Glutamatergic neuron (in vitro differentiated cells): ENCODE measurements around the gene CHRNA1. TPM values are rescaled to one million over a fixed set of nuclear protein-coding genes. Genes with fewer than 3 reads are reported as not detected.

Experiments
- DNase-seq: peaks from one replicate; pipeline ENCODE4 v3.0.0; 2022
- H3K27ac Mint-ChIP-seq: one replicate; pipeline ENCODE4 v1.8.0; 2020; ENCODE audit warnings: mild to moderate bottlenecking, mixed read lengths, inconsistent platforms; ENCODE audit not compliant: unreplicated experiment
- H3K27me3 Mint-ChIP-seq: one replicate; pipeline ENCODE4 v1.8.0; 2020; ENCODE audit warnings: mild to moderate bottlenecking, moderate library complexity, mixed read lengths, inconsistent platforms; ENCODE audit not compliant: unreplicated experiment
- H3K36me3 Mint-ChIP-seq: one replicate; pipeline ENCODE4 v1.8.0; 2020; ENCODE audit warnings: mild to moderate bottlenecking, mixed read lengths, inconsistent platforms; ENCODE audit not compliant: unreplicated experiment
- H3K4me1 Mint-ChIP-seq: one replicate; pipeline ENCODE4 v1.8.0; 2020; ENCODE audit warnings: mild to moderate bottlenecking, low read depth, mixed read lengths, inconsistent platforms; ENCODE audit not compliant: unreplicated experiment
- H3K4me3 Mint-ChIP-seq: one replicate; pipeline ENCODE4 v1.8.0; 2020; ENCODE audit warnings: mild to moderate bottlenecking, mixed read lengths, inconsistent platforms; ENCODE audit not compliant: unreplicated experiment
- H3K9me3 Mint-ChIP-seq: one replicate; pipeline ENCODE4 v1.8.0; 2020; ENCODE audit warnings: mild to moderate bottlenecking, moderate library complexity, mixed read lengths, inconsistent platforms; ENCODE audit not compliant: unreplicated experiment
- CTCF ChIP-seq: fragments of 200-600 bp; sonication (generic); IDR thresholded peaks from one replicate; pipeline ENCODE4 v1.5.0; 2021; ENCODE audit not compliant: partially characterized antibody, unreplicated experiment
- total RNA-seq: library from RNA; stranded (reverse); fragmentation: NEBNext Ultra II Directional; extraction: Animal tissue kit (Norgen Biotek cat#: 25700); gene quantifications from one replicate; pipeline ENCODE4 v1.2.1, GENCODE V29; 2021; ENCODE audit not compliant: unreplicated experiment

CHRNA1 gene
- total RNA-seq, 1 donor from 2014 or later: 161 TPM

GRCh38 chr2:174763780-174764179, 492 bp downstream of the CHRNA1 start:
- H3K4me1 Mint-ChIP-seq: peaks cover 60% of the 10 kb centered on the region
- peak overlapping the region; percentile 93 for H3K4me3 Mint-ChIP-seq
- peak overlapping the region; percentile 96 for H3K27ac Mint-ChIP-seq
- TF ChIP-seq CTCF: no peak
- DNase-seq: no peak
- peaks cover 1% of the 10 kb centered on the region for H3K27me3 Mint-ChIP-seq
- no peaks in the 10 kb centered on the region for H3K36me3 Mint-ChIP-seq
- peaks cover 11% of the 10 kb centered on the region for H3K9me3 Mint-ChIP-seq

GRCh38 chr2:174762464-174762863, 1.8 kb downstream of the CHRNA1 start:
- Mint-ChIP-seq H3K4me3 (peak overlapping the region; percentile 93), H3K4me1 (peaks cover 56% of the 10 kb centered on the region), H3K36me3 (no peaks in the 10 kb centered on the region), H3K9me3 (peaks cover 11% of the 10 kb centered on the region), H3K27me3 (peaks cover 1% of the 10 kb centered on the region), H3K27ac (peak overlapping the region; percentile 92)
- TF ChIP-seq CTCF: no peak
- no peak for DNase-seq

GRCh38 chr2:174761837-174762236, 2.4 kb downstream of the CHRNA1 start:
- peak overlapping the region; percentile 93 for H3K4me3 Mint-ChIP-seq
- no peak for DNase-seq
- H3K4me1 Mint-ChIP-seq: peaks cover 53% of the 10 kb centered on the region
- H3K27me3 Mint-ChIP-seq: peaks cover 1% of the 10 kb centered on the region
- H3K36me3 Mint-ChIP-seq: no peaks in the 10 kb centered on the region
- peaks cover 8% of the 10 kb centered on the region for H3K9me3 Mint-ChIP-seq
- H3K27ac Mint-ChIP-seq: peak overlapping the region; percentile 96
- TF ChIP-seq CTCF: no peak

- Mint-ChIP-seq H3K27me3 (peaks cover 5% of the 10 kb centered on the region), H3K4me3 (peak overlapping the region; percentile 67), H3K36me3 (no peaks in the 10 kb centered on the region), H3K9me3 (peaks cover 8% of the 10 kb centered on the region), H3K4me1 (peaks cover 62% of the 10 kb centered on the region), H3K27ac (peak overlapping the region; percentile 96)
- no peak for TF ChIP-seq CTCF
- DNase-seq: no peak
These were observed 3.3 kb downstream of the CHRNA1 start for GRCh38 chr2:174760845-174761473.

GRCh38 chr2:174759381-174760065, 4.7 kb downstream of the CHRNA1 start:
- peak overlapping the region; percentile 55 for H3K4me3 Mint-ChIP-seq
- no peak for TF ChIP-seq CTCF
- H3K27ac Mint-ChIP-seq: no peak overlapping the region
- no peak for DNase-seq
- H3K36me3 Mint-ChIP-seq: no peaks in the 10 kb centered on the region
- H3K9me3 Mint-ChIP-seq: peaks cover 8% of the 10 kb centered on the region
- peaks cover 5% of the 10 kb centered on the region for H3K27me3 Mint-ChIP-seq
- peaks cover 53% of the 10 kb centered on the region for H3K4me1 Mint-ChIP-seq
